Ascending aorta (tissue), 2 donors: Measurements from ENCODE around the gene FOCAD. TPM values are rescaled to one million over a fixed set of nuclear protein-coding genes. Genes with fewer than 3 reads are reported as not detected.

Source experiments
- DNase-seq, 2 donors: peaks; one replicate each; pipeline ENCODE4 v3.0.0-alpha.2; 2019; ENCODE audit warnings: low spot score in 2 of 2
- H3K27ac ChIP-seq, 2 donors: fragments of 200-600 bp; sonication (generic); one replicate each; pipeline ENCODE4 v1.5.1; 2016 to 2017; ENCODE audit warnings: mild to moderate bottlenecking in 1 of 2
- H3K27me3 ChIP-seq: fragments of 200-600 bp; sonication (generic); one replicate; pipeline ENCODE4 v1.5.1; 2017
- H3K36me3 ChIP-seq, 2 donors: fragments of 200-600 bp; sonication (generic); one replicate each; pipeline ENCODE4 v1.5.1; 2016
- H3K4me1 ChIP-seq, 2 donors: fragments of 200-600 bp; sonication (generic); one replicate each; pipeline ENCODE4 v1.5.1; 2016 to 2017; ENCODE audit warnings: mild to moderate bottlenecking in 1 of 2
- H3K4me3 ChIP-seq, 2 donors: fragments of 200-600 bp; sonication (generic); one replicate each; pipeline ENCODE4 v1.5.1; 2016 to 2017; ENCODE audit warnings: mild to moderate bottlenecking in 1 of 2
- H3K9me3 ChIP-seq, 2 donors: fragments of 200-600 bp; sonication (generic); one replicate each; pipeline ENCODE4 v1.5.1; 2016
- CTCF ChIP-seq, 3 experiments: fragments of 200-600 bp in 2 of 3; fragments of 450-650 bp in 1 of 3; sonication (generic) in 2 of 3; IDR thresholded peaks; one replicate each; pipeline ENCODE4 v1.5.1; 2016 to 2019; ENCODE audit warnings: antibody characterized with exemption in 3 of 3, mild to moderate bottlenecking in 1 of 3, moderate library complexity in 1 of 3
- intact Hi-C: fragments of 100-400 bp; cut with DNase I; formaldehyde crosslinking; loops from one replicate; pipeline ENCODE4 v1.15.1; 2023
- total RNA-seq: library from RNA; depleted of rRNA; stranded (reverse); fragments of >200 nt; gene quantifications from one replicate; pipeline ENCODE4 v1.1.0, GENCODE V29; 2016

Gene FOCAD
- total RNA-seq, result 64.3 TPM

- peaks cover 0 to 13% of the 10 kb centered on the region in 2 donors for H3K4me1 ChIP-seq
- TF ChIP-seq CTCF (IDR thresholded peaks at IDR 0.05), result no peak
- DNase-seq, result peak; percentile 87 to 98
- H3K27ac ChIP-seq, result peak within 1 kb of the TSS; percentile 94 to 98
- no peaks in the 10 kb centered on the region for H3K36me3 ChIP-seq
- intact Hi-C loops, result loop anchor here (1.0 to 10.0 kb wide), 5 partner anchors 62 to 1121 kb away; partner anchors contain the start of genes MLLT3 and MTAP
- no peaks in the 10 kb centered on the region for H3K9me3 ChIP-seq
- peak within 1 kb of the TSS; percentile 89 to 100 for H3K4me3 ChIP-seq
- no peaks in the 10 kb centered on the region for H3K27me3 ChIP-seq
Measured at GRCh38 chr9:20684035-20684874, at the start of gene FOCAD. FOCAD (plus strand) TSS chr9:20684259; CDS start chr9:20715354, 31,095 bp downstream.

GRCh38 chr9:20634895-20635294 is 49.2 kb upstream of the FOCAD start:
- TF ChIP-seq CTCF (IDR thresholded peaks at IDR 0.05), result no peak
- Histone ChIP-seq H3K4me3 (no peak overlapping the region), H3K36me3 (no peaks in the 10 kb centered on the region), H3K27me3 (no peaks in the 10 kb centered on the region), H3K27ac (no peak overlapping the region), H3K4me1 (no peaks in the 10 kb centered on the region), H3K9me3 (no peaks in the 10 kb centered on the region)
- intact Hi-C loops, result no loop called here
- no peak for DNase-seq

GRCh38 chr9:20636888-20637440 is 47.1 kb upstream of the FOCAD start:
- DNase-seq, result no peak
- intact Hi-C loops, result no loop called here
- H3K27ac ChIP-seq, result no peak overlapping the region
- H3K36me3 ChIP-seq, result no peaks in the 10 kb centered on the region
- H3K27me3 ChIP-seq, result no peaks in the 10 kb centered on the region
- no peaks in the 10 kb centered on the region for H3K4me1 ChIP-seq
- no peak for TF ChIP-seq CTCF (IDR thresholded peaks at IDR 0.05)
- H3K4me3 ChIP-seq, result no peak overlapping the region
- H3K9me3 ChIP-seq, result no peaks in the 10 kb centered on the region

GRCh38 chr9:20640331-20641187 is 43.5 kb upstream of the FOCAD start:
- Histone ChIP-seq H3K27ac (no peak overlapping the region), H3K4me3 (no peak overlapping the region), H3K4me1 (no peaks in the 10 kb centered on the region), H3K36me3 (no peaks in the 10 kb centered on the region), H3K27me3 (no peaks in the 10 kb centered on the region), H3K9me3 (no peaks in the 10 kb centered on the region)
- intact Hi-C loops, result no loop called here
- DNase-seq, result no peak
- no peak for TF ChIP-seq CTCF (IDR thresholded peaks at IDR 0.05)

GRCh38 chr9:20642045-20642444 is 42.0 kb upstream of the FOCAD start:
- TF ChIP-seq CTCF (IDR thresholded peaks at IDR 0.05), result no peak
- intact Hi-C loops, result no loop called here

More at GRCh38 chr9:20642045-20642444, 42.0 kb upstream of the FOCAD start:
- Histone ChIP-seq H3K4me3 (no peak overlapping the region), H3K4me1 (no peaks in the 10 kb centered on the region), H3K9me3 (no peaks in the 10 kb centered on the region), H3K27ac (no peak overlapping the region), H3K27me3 (no peaks in the 10 kb centered on the region), H3K36me3 (no peaks in the 10 kb centered on the region)
- DNase-seq, result no peak
